Sigmoid colon (tissue), 3 donors: ENCODE data around the gene ARHGAP22.

Source experiments
- CTCF ChIP-seq, 4 experiments: fragments of 450-650 bp in 3 of 4; fragments of 200-600 bp in 1 of 4; IDR thresholded peaks; one replicate each; pipeline ENCODE4 v1.5.1; 2016 to 2019; ENCODE audit warnings: antibody characterized with exemption in 4 of 4, mild to moderate bottlenecking in 3 of 4, moderate library complexity in 2 of 4
- POLR2A ChIP-seq, 2 donors: fragments of 450-650 bp; IDR thresholded peaks; one replicate each; pipeline ENCODE4 v1.6.1; 2016; ENCODE audit warnings: antibody characterized with exemption in 2 of 2, mild to moderate bottlenecking in 2 of 2, moderate library complexity in 2 of 2

DNA sequence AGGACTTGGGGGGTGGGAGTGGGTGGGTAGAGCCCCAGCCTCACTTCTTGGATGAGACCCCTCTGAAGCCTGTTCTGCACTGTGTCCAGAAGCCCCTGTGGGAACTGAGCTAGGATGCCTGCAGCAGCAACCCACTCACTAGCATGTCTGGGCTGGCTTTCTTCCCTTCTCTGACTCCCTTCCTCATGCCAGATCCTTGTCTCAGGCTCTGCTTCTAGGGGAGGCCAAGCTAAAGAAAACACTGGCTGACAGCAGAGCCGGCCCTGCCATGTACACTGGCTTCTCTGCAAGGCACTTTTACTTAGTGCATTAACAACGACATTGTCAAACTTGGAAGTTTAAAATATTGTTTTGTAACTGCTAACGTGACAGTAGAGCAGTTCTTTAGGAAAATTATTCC is 50.2 kb downstream of the ARHGAP22 start:
- no peak for TF ChIP-seq CTCF (IDR thresholded peaks at IDR 0.05)
- no peak for TF ChIP-seq POLR2A (IDR thresholded peaks at IDR 0.05)
